GM23248 (cell line): Measurements from ENCODE around the gene GDAP1L1. TPM values are rescaled to one million over a fixed set of nuclear protein-coding genes. Genes with fewer than 3 reads are reported as not detected.

Source experiments
- DNase-seq: peaks from one replicate; pipeline ENCODE4 v3.0.0-alpha.2; 2015
- H2AFZ ChIP-seq: fragments of 200-600 bp; sonication (generic); 2 replicates; pipeline ENCODE4 v1.6.1; 2016; ENCODE audit warnings: antibody characterized with exemption
- H3F3A ChIP-seq: fragments of 200-600 bp; sonication (generic); 2 replicates; pipeline ENCODE4 v1.6.1; 2016; ENCODE audit warnings: mild to moderate bottlenecking, antibody characterized with exemption, mixed run types; ENCODE audit not compliant: insufficient read depth
- H3K27ac ChIP-seq: fragments of 200-600 bp; sonication (generic); 2 replicates; pipeline ENCODE4 v1.5.1; 2016; ENCODE audit warnings: mild to moderate bottlenecking
- H3K27me3 ChIP-seq: fragments of 200-600 bp; sonication (generic); replicated peaks from 2 replicates; pipeline ENCODE4 v1.6.1; 2016; ENCODE audit warnings: mild to moderate bottlenecking; ENCODE audit not compliant: insufficient read depth
- H3K36me3 ChIP-seq: fragments of 200-600 bp; sonication (generic); 2 replicates; pipeline ENCODE4 v1.6.1; 2016; ENCODE audit warnings: low read depth, mild to moderate bottlenecking
- H3K4me1 ChIP-seq: fragments of 200-600 bp; sonication (generic); 2 replicates; pipeline ENCODE4 v1.6.1; 2016; ENCODE audit warnings: mild to moderate bottlenecking; ENCODE audit not compliant: insufficient read depth
- H3K4me2 ChIP-seq: fragments of 200-600 bp; sonication (generic); one replicate; pipeline ENCODE4 v1.6.1; 2016; ENCODE audit warnings: mild to moderate bottlenecking; ENCODE audit not compliant: unreplicated experiment
- H3K4me3 ChIP-seq: fragments of 200-600 bp; sonication (generic); 2 replicates; pipeline ENCODE4 v1.5.1; 2016; ENCODE audit warnings: mild to moderate bottlenecking
- H3K79me2 ChIP-seq: fragments of 200-600 bp; sonication (generic); 2 replicates; pipeline ENCODE4 v1.6.1; 2016; ENCODE audit warnings: mild to moderate bottlenecking; ENCODE audit not compliant: insufficient read depth
- H3K9ac ChIP-seq: fragments of 200-600 bp; sonication (generic); 2 replicates; pipeline ENCODE4 v1.6.1; 2016; ENCODE audit warnings: mild to moderate bottlenecking
- H3K9me2 ChIP-seq: fragments of 200-600 bp; sonication (generic); 2 replicates; pipeline ENCODE4 v1.6.1; 2016; ENCODE audit warnings: mixed run types, mild to moderate bottlenecking, moderate library complexity; ENCODE audit not compliant: insufficient read depth
- H3K9me3 ChIP-seq: fragments of 200-600 bp; sonication (generic); one replicate; pipeline ENCODE4 v1.6.1; 2017; ENCODE audit warnings: low read depth
- H4K20me1 ChIP-seq: fragments of 200-600 bp; sonication (generic); 2 replicates; pipeline ENCODE4 v1.6.0; 2016; ENCODE audit not compliant: insufficient read depth
- EZH2 ChIP-seq: fragments of 200-600 bp; sonication (generic); IDR thresholded peaks from 2 replicates; pipeline ENCODE4 v1.6.1; 2018; ENCODE audit warnings: antibody characterized with exemption, mild to moderate bottlenecking; ENCODE audit not compliant: insufficient read depth, poor library complexity, severe bottlenecking
- EZH2phosphoT487 ChIP-seq: fragments of 200-600 bp; sonication (generic); IDR thresholded peaks from 2 replicates; pipeline ENCODE4 v1.6.1; 2018; ENCODE audit warnings: antibody characterized with exemption, moderate library complexity, mild to moderate bottlenecking, low read depth; ENCODE audit not compliant: insufficient read depth
- WGBS, 2 experiments: methylation state at CpG; one replicate each; pipeline ENCODE4 v1.1.6; 2015 to 2017; ENCODE audit warnings: low lambda C conversion rate in 2 of 2, low coverage in 1 of 2; ENCODE audit errors: missing lambda C conversion rate in 2 of 2; 5-methylcytosine and 5-hydroxymethylcytosine counted together
- in situ Hi-C: fragments of 300-500 bp; cut with MboI; formaldehyde crosslinking; loops from 2 replicates; pipeline ENCODE4 v1.15.0; 2020
- polyA plus RNA-seq: library from polyadenylated mRNA; unstranded; fragments of >200 nt; fragmentation: Nextera tagmentation; extraction: Ambion mirVana; gene quantifications from 2 replicates; pipeline ENCODE4 v1.2.1, GENCODE V29; 2016
- total RNA-seq: library from RNA; depleted of rRNA; stranded (reverse); fragments of >200 nt; shearing (Covaris generic); gene quantifications from 2 replicates; pipeline ENCODE4 v1.2.3, GENCODE V29; 2014

GDAP1L1 gene
- total and polyA plus RNA-seq, 2 experiments from 2014 or later = not detected

- H3K9ac ChIP-seq = no peak overlapping the region
- H3K4me2 ChIP-seq = no peak overlapping the region
- H3K79me2 ChIP-seq = no peaks in the 10 kb centered on the region
- no peaks in the 10 kb centered on the region for H3K9me3 ChIP-seq
- no peak overlapping the region for H3K4me3 ChIP-seq
- no peaks in the 10 kb centered on the region for H3F3A ChIP-seq
- H3K4me1 ChIP-seq = no peaks in the 10 kb centered on the region
- no peak overlapping the region for H3K27ac ChIP-seq
- no peaks in the 10 kb centered on the region for H4K20me1 ChIP-seq
- H3K27me3 ChIP-seq = peaks cover 12% of the 10 kb centered on the region
- TF ChIP-seq EZH2phosphoT487 (no peak), EZH2 (no peak)
- no peak for DNase-seq
- no peaks in the 10 kb centered on the region for H3K36me3 ChIP-seq
- in situ Hi-C loops = no loop called here
- 54 to 60% methylated on average over 4 of the region's 4 CpGs for WGBS, 2 experiments
- no peak overlapping the region for H2AFZ ChIP-seq
- no peaks in the 10 kb centered on the region for H3K9me2 ChIP-seq
These were observed 1.1 kb upstream of the GDAP1L1 start for GRCh38 chr20:44245977-44246376.

GRCh38 chr20:44247586-44248409, 690 bp downstream of the GDAP1L1 start:
- in situ Hi-C loops = no loop called here
- WGBS, 2 experiments = 7 to 10% methylated on average over 22 to 28 of the region's 31 CpGs
- no peaks in the 10 kb centered on the region for H3K9me3 ChIP-seq

GRCh38 chr20:44248410-44248759, 1.3 kb downstream of the GDAP1L1 start:
- no peak overlapping the region for H3K9ac ChIP-seq
- DNase-seq = no peak
- in situ Hi-C loops = no loop called here
- H2AFZ ChIP-seq = no peak overlapping the region
- no peaks in the 10 kb centered on the region for H3K36me3 ChIP-seq
- no peak overlapping the region for H3K27ac ChIP-seq
- no peak for TF ChIP-seq EZH2phosphoT487
- no peak for TF ChIP-seq EZH2
- 47 to 50% methylated on average over 3 of the region's 3 CpGs for WGBS, 2 experiments
- no peaks in the 10 kb centered on the region for H3K4me1 ChIP-seq
- H3K9me2 ChIP-seq = no peaks in the 10 kb centered on the region
- no peak overlapping the region for H3K4me3 ChIP-seq
- no peak overlapping the region for H3K4me2 ChIP-seq
- peaks cover 12% of the 10 kb centered on the region for H3K27me3 ChIP-seq
- H3K9me3 ChIP-seq = no peaks in the 10 kb centered on the region
- H4K20me1 ChIP-seq = no peaks in the 10 kb centered on the region
- H3F3A ChIP-seq = no peaks in the 10 kb centered on the region
- no peaks in the 10 kb centered on the region for H3K79me2 ChIP-seq

More at GRCh38 chr20:44247586-44248409, 690 bp downstream of the GDAP1L1 start:
- no peaks in the 10 kb centered on the region for H4K20me1 ChIP-seq
- H3K27me3 ChIP-seq = peaks cover 12% of the 10 kb centered on the region
- no peak overlapping the region for H3K4me2 ChIP-seq
- H3K79me2 ChIP-seq = no peaks in the 10 kb centered on the region
- H3K27ac ChIP-seq = no peak overlapping the region
- H3K9me2 ChIP-seq = no peaks in the 10 kb centered on the region
- no peaks in the 10 kb centered on the region for H3F3A ChIP-seq
- H3K9ac ChIP-seq = no peak overlapping the region
- H2AFZ ChIP-seq = no peak overlapping the region
- H3K4me1 ChIP-seq = no peaks in the 10 kb centered on the region
- no peak overlapping the region for H3K4me3 ChIP-seq
- H3K36me3 ChIP-seq = no peaks in the 10 kb centered on the region
- peak; percentile 46 for DNase-seq
- TF ChIP-seq EZH2phosphoT487 (no peak), EZH2 (no peak)

GRCh38 chr20:44251284-44251683, 4.2 kb downstream of the GDAP1L1 start:
- Histone ChIP-seq H4K20me1 (no peaks in the 10 kb centered on the region), H3K9me2 (no peaks in the 10 kb centered on the region), H3F3A (no peaks in the 10 kb centered on the region), H3K36me3 (no peaks in the 10 kb centered on the region), H3K4me2 (no peak overlapping the region), H3K9ac (no peak overlapping the region), H3K27me3 (peaks cover 12% of the 10 kb centered on the region), H3K79me2 (no peaks in the 10 kb centered on the region), H2AFZ (no peak overlapping the region), H3K4me3 (no peak overlapping the region), H3K9me3 (no peaks in the 10 kb centered on the region), H3K4me1 (no peaks in the 10 kb centered on the region), H3K27ac (no peak overlapping the region)
- in situ Hi-C loops = no loop called here
- TF ChIP-seq EZH2phosphoT487 = no peak
- DNase-seq = no peak
- 33 to 35% methylated on average over 4 of the region's 4 CpGs for WGBS, 2 experiments
